ENCODE data around the gene CPLANE1.
"Not testable (repeated sequence)": the region's sequence is repeated elsewhere in the genome, so short reads cannot be mapped to it uniquely, and the experiment has no call there.

Gene CPLANE1

GRCh38 chr5:37109338-37109737 lies 139.8 kb downstream of the CPLANE1 start:
- H3K4me3 ChIP-seq (ENCODE audit: low read length): no peak overlapping the region
- TF ChIP-seq CTCF (conservative IDR thresholded peaks at IDR 0.05; ENCODE audit: low read depth, low read length): no peak
- DNase-seq (ENCODE audit: low read depth): no peak

- H3K4me3 ChIP-seq (ENCODE audit: low read length): no peak overlapping the region
- DNase-seq (ENCODE audit: low read depth): no peak
- no peak for TF ChIP-seq CTCF (conservative IDR thresholded peaks at IDR 0.05; ENCODE audit: low read depth, low read length)
Measured at GRCh38 chr5:37103302-37103701, 145.9 kb downstream of the CPLANE1 start.

GRCh38 chr5:37099267-37099666 lies 149.9 kb downstream of the CPLANE1 start:
- not testable (repeated sequence) for DNase-seq (ENCODE audit: low read depth); H3K4me3 ChIP-seq (ENCODE audit: low read length)

- not testable (repeated sequence) for DNase-seq (ENCODE audit: low read depth); H3K4me3 ChIP-seq (ENCODE audit: low read length)
Measured at GRCh38 chr5:37093795-37094194, 155.4 kb downstream of the CPLANE1 start.

- no peak overlapping the region for H3K4me3 ChIP-seq (ENCODE audit: low read length)
- DNase-seq (ENCODE audit: low read depth): no peak
- TF ChIP-seq CTCF (conservative IDR thresholded peaks at IDR 0.05; ENCODE audit: low read depth, low read length): no peak
Measured at GRCh38 chr5:37090781-37091180, 158.4 kb downstream of the CPLANE1 start.

GRCh38 chr5:37090123-37090726 lies 159.0 kb downstream of the CPLANE1 start:
- no peak for TF ChIP-seq CTCF (conservative IDR thresholded peaks at IDR 0.05; ENCODE audit: low read depth, low read length)
- H3K4me3 ChIP-seq (ENCODE audit: low read length): no peak overlapping the region
- DNase-seq (ENCODE audit: low read depth): no peak

GRCh38 chr5:37088009-37088408 lies 161.2 kb downstream of the CPLANE1 start:
- no peak for TF ChIP-seq CTCF (conservative IDR thresholded peaks at IDR 0.05; ENCODE audit: low read depth, low read length)
- H3K4me3 ChIP-seq (ENCODE audit: low read length): no peak overlapping the region
- no peak for DNase-seq (ENCODE audit: low read depth)

- H3K4me3 ChIP-seq (ENCODE audit: low read length): no peak overlapping the region
- DNase-seq (ENCODE audit: low read depth): no peak
- no peak for TF ChIP-seq CTCF (conservative IDR thresholded peaks at IDR 0.05; ENCODE audit: low read depth, low read length)
Measured at GRCh38 chr5:37086466-37087173, 162.6 kb downstream of the CPLANE1 start.

GRCh38 chr5:37086026-37086425 lies 163.2 kb downstream of the CPLANE1 start:
- DNase-seq (ENCODE audit: low read depth); H3K4me3 ChIP-seq (ENCODE audit: low read length): not testable (repeated sequence)

- not testable (repeated sequence) for H3K4me3 ChIP-seq (ENCODE audit: low read length); DNase-seq (ENCODE audit: low read depth)
Measured at GRCh38 chr5:37082977-37083376, 166.2 kb downstream of the CPLANE1 start.

Measured in retinal pigment epithelial cell (primary cell).